Muscle layer of duodenum (tissue), 2 donors: ENCODE measurements around the gene TXNRD1.

Source experiments
- H3K27ac ChIP-seq: one replicate; pipeline ENCODE4 v1.7.0; 2013; ENCODE audit warnings: mild to moderate bottlenecking, low read length
- H3K27me3 ChIP-seq: one replicate; pipeline ENCODE4 v1.7.0; 2013; ENCODE audit warnings: low read depth, mild to moderate bottlenecking, control low read depth, low read length
- H3K36me3 ChIP-seq, 2 donors: one replicate each; pipeline ENCODE4 v1.7.0; 2013; ENCODE audit warnings: low read length in 2 of 2, control low read depth in 1 of 2, mild to moderate bottlenecking in 1 of 2; ENCODE audit not compliant: insufficient read depth in 2 of 2, control insufficient read depth in 1 of 2
- H3K4me1 ChIP-seq, 2 donors: one replicate each; pipeline ENCODE4 v1.7.0; 2013; ENCODE audit warnings: low read length in 2 of 2, mild to moderate bottlenecking in 2 of 2, control low read depth in 1 of 2, moderate library complexity in 1 of 2; ENCODE audit not compliant: insufficient read depth in 2 of 2, control insufficient read depth in 1 of 2
- H3K4me3 ChIP-seq, 2 donors: one replicate each; pipeline ENCODE4 v1.7.0; 2013; ENCODE audit warnings: low read length in 2 of 2, low read depth in 1 of 2, mild to moderate bottlenecking in 1 of 2
- H3K9me3 ChIP-seq, 2 donors: one replicate each; pipeline ENCODE4 v1.7.0; 2013; ENCODE audit warnings: low read length in 2 of 2, control low read depth in 1 of 2, mild to moderate bottlenecking in 1 of 2; ENCODE audit not compliant: control insufficient read depth in 1 of 2
- donor health status: healthy.

Gene TXNRD1

DNA sequence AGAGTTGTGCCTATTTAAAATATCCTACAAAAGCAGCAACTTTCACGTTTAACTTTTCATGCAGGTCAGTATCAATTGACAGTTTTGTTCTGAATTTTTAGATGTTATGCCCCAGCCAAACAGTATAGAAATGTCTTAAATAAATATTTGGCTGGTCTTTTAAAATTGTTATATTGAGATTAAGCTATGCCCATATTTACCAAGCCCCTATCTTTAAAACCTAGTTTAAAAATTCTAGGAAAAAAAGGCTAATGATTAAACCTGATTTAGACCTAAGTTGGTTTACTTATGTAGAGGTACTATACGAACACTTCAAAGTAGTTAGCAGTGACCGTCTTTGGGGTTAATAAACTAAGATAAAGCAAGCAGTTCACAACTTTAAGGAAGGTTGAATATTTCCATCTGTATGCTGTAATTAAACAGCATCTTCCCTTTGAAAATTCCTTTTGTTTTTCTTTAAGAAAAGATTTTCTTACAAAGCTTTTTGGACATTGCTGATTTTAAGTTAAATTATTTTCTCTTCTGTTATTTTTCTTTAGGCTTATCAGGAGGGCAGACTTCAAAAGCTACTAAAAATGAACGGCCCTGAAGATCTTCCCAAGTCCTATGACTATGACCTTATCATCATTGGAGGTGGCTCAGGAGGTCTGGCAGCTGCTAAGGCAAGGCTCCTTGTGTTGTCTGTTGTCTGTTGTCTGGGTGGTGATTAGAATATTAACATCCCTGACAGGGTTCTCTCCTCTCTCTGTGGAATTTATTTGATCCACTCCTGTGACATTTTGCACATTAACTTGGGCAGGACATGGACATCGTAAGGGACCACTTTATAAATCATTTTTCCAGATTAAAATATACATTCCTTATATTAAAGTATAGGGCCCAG lies 95.4 kb downstream of the TXNRD1 start:
- Histone ChIP-seq H3K27me3 (no peaks in the 10 kb centered on the region), H3K4me1 (peaks cover 0 to 18% of the 10 kb centered on the region in 2 donors)

DNA sequence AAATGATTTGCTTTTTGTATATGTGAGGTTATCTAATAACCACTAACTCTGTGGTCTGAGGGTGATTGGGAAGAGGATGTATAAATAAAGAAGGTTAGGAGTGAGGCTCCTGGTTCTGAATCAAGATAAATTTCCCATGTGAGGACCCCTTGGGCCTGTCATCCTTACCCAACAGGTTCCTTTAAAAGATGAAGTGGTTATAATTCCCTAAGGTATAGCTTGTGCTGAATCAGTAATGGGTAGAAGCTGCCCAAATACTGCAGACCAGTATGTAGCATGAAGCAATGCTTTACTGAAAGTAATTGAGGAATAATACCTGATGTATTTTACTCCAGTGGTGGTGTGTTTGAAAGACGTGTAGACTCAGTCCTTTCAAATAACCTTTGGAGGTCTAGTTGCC lies 96.6 kb downstream of the TXNRD1 start:
- Histone ChIP-seq H3K4me1 (peaks cover 0 to 6% of the 10 kb centered on the region in 2 donors), H3K4me3 (no peak overlapping the region), H3K36me3 (peaks cover 39 to 56% of the 10 kb centered on the region in 2 donors), H3K27ac (no peak overlapping the region), H3K9me3 (no peaks in the 10 kb centered on the region), H3K27me3 (no peaks in the 10 kb centered on the region)

More for the DNA sequence above, 95.4 kb downstream of the TXNRD1 start:
- Histone ChIP-seq H3K9me3 (no peaks in the 10 kb centered on the region), H3K4me3 (no peak overlapping the region), H3K36me3 (peaks cover 32 to 49% of the 10 kb centered on the region in 2 donors), H3K27ac (no peak overlapping the region)

DNA sequence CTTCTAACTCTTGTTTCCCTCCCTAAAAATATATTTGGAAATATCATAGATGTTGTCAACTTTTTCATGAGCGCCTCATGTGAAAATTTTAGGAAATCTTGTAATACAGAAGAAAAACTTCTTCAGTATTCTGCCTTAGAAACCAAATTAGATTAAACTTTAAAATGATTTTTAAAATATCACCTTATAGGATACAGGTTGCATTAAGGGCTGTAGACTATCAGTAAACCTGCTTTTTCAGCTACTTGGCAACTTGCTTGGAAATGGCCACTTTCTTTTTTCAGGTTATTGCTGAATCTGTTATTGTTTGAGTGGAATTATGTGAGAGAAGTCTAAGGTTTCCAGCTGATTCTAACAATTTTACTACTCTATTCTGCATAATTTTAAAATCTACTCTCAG lies 97.1 kb downstream of the TXNRD1 start:
- Histone ChIP-seq H3K4me1 (peaks cover 0 to 2% of the 10 kb centered on the region in 2 donors), H3K36me3 (peaks cover 43 to 60% of the 10 kb centered on the region in 2 donors), H3K4me3 (no peak overlapping the region), H3K27me3 (no peaks in the 10 kb centered on the region), H3K9me3 (no peaks in the 10 kb centered on the region), H3K27ac (no peak overlapping the region)

DNA sequence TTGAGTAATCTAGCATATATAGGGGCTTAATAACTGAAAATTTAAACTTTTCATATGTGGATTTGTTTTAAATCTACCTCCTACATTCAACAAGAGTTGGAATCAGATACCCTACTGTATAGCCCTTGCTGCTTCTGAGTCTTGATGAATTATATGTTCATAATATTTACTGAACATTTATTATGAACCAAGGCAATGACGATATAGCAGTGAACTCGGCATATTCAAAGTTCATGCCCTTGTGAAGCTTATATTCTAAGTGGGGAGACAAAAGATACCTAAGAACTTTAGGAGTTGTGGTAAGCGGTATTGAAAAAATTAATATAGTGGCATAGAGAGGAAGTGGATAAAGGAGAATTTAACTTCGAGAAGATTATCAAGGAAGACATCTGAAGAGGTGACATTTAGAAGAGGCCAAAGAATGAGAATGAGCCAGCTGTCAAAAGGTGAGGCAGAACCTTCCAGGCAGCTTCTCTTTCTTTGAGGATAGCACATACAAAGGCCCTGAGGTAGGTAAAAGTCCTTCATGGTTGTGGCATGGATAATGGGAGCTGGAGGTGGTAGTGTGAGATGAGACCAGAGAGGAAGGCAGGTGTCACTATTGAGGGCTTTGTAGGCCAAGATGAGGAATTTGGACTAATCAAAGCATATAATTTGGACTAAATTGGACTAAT lies 98.1 kb downstream of the TXNRD1 start:
- Histone ChIP-seq H3K36me3 (peaks cover 43 to 70% of the 10 kb centered on the region in 2 donors), H3K4me3 (no peak overlapping the region), H3K4me1 (no peaks in the 10 kb centered on the region), H3K27ac (no peak overlapping the region), H3K9me3 (no peaks in the 10 kb centered on the region), H3K27me3 (no peaks in the 10 kb centered on the region)

DNA sequence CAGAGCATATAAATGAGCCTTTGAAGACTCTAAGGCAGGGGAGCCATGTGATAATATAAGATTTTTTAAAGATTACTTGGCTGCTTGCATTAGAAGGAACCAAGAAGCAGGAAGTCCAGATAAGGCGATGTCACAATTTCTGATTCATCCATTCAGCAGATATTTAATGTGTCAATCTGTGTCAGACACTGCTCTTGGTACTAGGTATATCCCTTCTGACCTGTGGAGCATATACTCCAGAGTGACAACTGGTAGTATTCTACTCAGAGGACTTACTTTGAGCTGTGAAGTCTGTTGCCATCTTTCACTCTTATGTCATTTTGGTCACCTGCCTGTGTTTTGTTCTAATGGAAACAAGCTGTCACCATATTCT lies 98.6 kb downstream of the TXNRD1 start:
- Histone ChIP-seq H3K27ac (no peak overlapping the region), H3K36me3 (peaks cover 46 to 74% of the 10 kb centered on the region in 2 donors), H3K4me1 (no peaks in the 10 kb centered on the region), H3K9me3 (no peaks in the 10 kb centered on the region), H3K27me3 (no peaks in the 10 kb centered on the region), H3K4me3 (no peak overlapping the region)

DNA sequence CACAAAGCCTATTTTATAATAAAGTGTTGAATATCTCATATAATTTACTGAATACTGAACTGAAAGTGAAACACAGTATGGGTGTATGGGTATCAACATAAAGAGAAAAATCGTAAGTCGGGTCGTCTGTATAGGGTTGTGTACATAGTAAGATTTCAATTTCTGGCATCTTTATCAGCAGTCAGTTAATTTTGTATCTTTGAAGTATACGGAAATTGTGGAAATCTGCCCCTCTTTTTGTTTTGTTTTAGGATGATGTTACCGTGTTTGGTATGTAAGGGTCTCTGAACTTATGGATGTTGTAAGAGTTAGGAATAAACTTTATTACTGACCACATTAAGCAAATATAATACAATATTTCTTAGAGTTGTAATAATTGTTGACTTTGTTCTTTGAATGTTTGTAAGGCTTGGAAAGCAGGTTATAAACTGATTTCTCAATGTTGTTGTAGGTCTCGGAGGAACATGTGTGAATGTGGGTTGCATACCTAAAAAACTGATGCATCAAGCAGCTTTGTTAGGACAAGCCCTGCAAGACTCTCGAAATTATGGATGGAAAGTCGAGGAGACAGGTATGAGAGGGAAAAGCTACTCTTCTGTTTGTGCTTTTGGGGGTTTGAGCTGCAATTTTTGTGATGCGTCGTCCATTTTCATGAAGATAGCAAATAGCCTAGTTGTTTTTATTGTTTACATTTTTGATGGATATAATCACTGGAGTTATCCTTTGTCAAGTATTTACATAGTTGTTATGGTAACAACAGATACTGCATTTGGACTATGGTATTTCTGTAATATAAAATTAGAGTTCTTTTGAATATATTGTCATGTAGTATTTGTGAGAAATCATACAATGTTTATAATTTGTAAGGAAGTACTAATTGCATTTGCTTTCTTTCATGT lies 100.0 kb downstream of the TXNRD1 start:
- H3K9me3 ChIP-seq = no peaks in the 10 kb centered on the region
- no peaks in the 10 kb centered on the region for H3K27me3 ChIP-seq
- H3K27ac ChIP-seq = no peak overlapping the region
- H3K36me3 ChIP-seq = peaks cover 58 to 87% of the 10 kb centered on the region in 2 donors
- no peak overlapping the region for H3K4me3 ChIP-seq
- H3K4me1 ChIP-seq = no peaks in the 10 kb centered on the region

DNA sequence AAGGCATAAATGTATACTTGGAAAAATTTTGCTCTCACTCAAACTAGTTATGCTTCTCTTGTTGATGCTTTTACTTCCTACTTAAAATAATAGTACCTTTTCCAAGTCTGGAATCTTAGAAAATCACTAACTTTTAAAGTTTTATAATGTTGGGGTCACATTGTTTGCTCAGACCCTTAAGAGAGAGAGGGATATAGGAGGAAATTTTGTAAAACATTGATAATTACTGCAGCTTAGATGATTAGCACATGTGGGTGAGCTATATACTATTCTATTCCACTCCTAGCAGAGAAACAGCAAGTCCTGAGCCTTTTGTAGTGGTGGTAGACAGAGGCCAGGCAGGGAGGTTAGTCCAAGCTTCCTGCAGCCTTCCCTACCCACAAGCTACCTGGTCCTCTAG lies 101.4 kb downstream of the TXNRD1 start:
- no peak overlapping the region for H3K27ac ChIP-seq
- H3K4me3 ChIP-seq = no peak overlapping the region
- no peaks in the 10 kb centered on the region for H3K9me3 ChIP-seq
- H3K4me1 ChIP-seq = no peaks in the 10 kb centered on the region
- no peaks in the 10 kb centered on the region for H3K27me3 ChIP-seq
- H3K36me3 ChIP-seq = peaks cover 71 to 91% of the 10 kb centered on the region in 2 donors

DNA sequence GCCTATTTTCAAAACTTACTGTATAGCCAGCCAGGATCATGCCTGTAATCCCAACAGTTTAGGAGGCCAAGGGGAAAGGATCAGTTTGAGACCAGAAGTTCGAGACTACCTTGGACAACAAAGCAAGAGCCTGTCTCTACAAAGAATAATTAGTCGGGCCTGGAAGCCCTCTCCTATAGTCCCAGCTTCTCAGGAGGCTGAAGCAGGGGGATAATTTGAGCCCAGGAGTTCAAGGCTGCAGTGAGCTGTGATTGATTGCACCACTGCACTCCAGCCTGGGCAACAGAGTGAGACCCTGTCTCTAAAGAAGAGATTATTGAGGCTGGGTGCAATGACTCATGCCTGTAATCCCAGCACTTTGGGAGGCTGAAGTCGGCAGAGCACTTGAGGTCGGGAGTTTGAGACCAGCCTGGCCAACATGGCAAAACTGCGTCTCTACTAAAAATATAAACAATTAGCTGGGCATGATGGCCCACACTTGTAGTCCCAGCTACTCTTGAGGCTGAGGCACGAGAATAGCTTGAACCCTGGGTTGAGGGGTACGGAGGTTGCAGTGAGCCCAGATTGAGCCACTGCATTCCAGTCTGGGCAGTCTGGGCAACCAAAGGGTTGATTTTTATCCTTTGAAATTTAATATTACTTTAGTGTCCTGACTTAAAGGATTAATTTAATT lies 102.1 kb downstream of the TXNRD1 start:
- H3K27me3 ChIP-seq = no peaks in the 10 kb centered on the region
- no peaks in the 10 kb centered on the region for H3K4me1 ChIP-seq
- no peaks in the 10 kb centered on the region for H3K9me3 ChIP-seq
- H3K27ac ChIP-seq = no peak overlapping the region
- no peak overlapping the region for H3K4me3 ChIP-seq
- H3K36me3 ChIP-seq = peaks cover 68 to 90% of the 10 kb centered on the region in 2 donors

DNA sequence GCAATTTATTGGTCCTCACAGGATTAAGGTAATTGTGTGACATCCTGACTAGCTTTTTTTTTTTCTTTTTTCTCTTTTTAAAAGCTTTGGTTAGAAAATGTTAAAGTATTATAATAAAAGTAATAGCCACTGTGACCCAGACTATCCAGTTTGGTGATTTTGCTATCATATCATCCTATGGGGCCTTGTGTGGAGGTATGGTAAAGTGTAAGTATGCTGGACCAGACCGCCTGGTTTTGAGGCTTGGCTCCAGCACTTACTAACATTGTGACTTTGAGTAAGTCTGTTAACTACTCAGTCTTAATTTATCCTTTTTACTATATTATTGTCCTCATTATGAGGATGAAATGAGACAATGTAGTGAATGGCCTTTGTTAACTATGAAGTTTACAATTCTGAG lies 103.4 kb downstream of the TXNRD1 start:
- Histone ChIP-seq H3K27ac (no peak overlapping the region), H3K36me3 (peaks cover 58 to 76% of the 10 kb centered on the region in 2 donors), H3K4me3 (no peak overlapping the region)

DNA sequence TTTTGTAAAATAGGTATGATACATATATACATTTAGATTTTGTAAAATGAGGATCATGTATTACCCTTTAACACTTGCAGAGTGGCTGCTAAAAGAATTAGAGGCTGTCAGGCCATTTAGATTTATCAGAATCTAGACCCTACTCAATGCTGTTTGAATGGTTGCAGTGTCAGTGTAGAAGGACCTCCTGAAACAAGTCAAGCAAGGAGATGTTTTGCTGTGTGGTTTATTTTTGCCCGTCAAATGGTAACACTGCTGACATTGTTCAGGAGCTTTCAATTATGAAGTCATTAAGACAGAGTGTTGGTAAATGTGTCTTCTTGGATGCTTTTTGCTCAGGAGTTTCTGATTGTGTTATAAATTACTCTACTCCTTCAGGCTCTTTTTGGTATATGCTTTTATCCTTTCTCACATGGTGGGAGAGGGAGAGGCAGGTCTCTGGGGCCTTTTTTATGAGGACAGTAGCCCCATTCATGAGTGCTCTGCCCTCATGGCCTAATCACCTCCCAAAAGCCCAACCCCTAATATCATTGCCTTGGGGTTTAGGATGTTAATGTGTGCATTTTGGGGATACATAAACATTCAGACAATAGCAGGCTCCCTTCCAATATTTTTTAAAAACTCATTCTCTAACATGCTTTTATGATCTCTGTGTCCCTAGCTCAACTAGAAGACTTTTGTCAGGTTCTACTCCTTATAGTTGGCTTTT lies 104.5 kb downstream of the TXNRD1 start:
- no peaks in the 10 kb centered on the region for H3K9me3 ChIP-seq
- no peak overlapping the region for H3K27ac ChIP-seq
- H3K27me3 ChIP-seq = no peaks in the 10 kb centered on the region
- H3K4me1 ChIP-seq = no peaks in the 10 kb centered on the region
- H3K36me3 ChIP-seq = peaks cover 60 to 72% of the 10 kb centered on the region in 2 donors
- H3K4me3 ChIP-seq = no peak overlapping the region

More for the DNA sequence above, 103.4 kb downstream of the TXNRD1 start:
- H3K4me1 ChIP-seq = no peaks in the 10 kb centered on the region
- H3K27me3 ChIP-seq = no peaks in the 10 kb centered on the region
- H3K9me3 ChIP-seq = no peaks in the 10 kb centered on the region
